ENCODE results near the gene PSMB11.

DNA sequence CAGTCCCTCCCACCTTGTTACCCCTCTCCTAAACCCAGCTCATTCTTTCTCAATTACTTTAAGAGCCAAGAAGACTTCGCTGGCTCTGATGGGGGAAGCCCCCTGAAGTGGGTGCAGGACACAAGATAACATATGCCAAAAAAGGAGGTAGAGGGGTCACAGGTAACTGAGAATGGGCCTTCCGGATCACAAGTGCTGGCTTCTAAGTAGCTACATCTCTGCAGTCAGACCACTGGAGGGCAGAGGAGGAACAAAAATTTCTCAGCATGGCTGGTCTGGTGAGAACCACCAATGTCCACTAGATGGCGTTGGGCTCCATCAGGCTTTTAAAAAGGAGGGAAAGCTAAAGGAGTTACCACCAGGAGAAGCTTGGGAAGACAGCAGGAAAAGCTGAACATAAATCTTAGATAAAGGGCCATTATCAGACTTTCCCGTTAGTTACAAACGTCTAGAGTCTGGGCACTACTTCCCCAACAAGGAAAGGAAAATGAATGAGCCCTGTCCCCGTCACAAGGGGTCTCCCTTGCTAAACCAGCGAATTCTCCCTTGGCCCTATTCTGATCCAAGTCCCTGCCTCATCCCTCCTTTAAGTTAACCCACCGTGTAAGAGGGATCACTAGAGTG is 26.9 kb downstream of the PSMB11 start:
- TF ChIP-seq, protein P1, sequence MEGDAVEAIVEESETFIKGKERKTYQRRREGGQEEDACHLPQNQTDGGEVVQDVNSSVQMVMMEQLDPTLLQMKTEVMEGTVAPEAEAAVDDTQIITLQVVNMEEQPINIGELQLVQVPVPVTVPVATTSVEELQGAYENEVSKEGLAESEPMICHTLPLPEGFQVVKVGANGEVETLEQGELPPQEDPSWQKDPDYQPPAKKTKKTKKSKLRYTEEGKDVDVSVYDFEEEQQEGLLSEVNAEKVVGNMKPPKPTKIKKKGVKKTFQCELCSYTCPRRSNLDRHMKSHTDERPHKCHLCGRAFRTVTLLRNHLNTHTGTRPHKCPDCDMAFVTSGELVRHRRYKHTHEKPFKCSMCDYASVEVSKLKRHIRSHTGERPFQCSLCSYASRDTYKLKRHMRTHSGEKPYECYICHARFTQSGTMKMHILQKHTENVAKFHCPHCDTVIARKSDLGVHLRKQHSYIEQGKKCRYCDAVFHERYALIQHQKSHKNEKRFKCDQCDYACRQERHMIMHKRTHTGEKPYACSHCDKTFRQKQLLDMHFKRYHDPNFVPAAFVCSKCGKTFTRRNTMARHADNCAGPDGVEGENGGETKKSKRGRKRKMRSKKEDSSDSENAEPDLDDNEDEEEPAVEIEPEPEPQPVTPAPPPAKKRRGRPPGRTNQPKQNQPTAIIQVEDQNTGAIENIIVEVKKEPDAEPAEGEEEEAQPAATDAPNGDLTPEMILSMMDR (conservative IDR thresholded peaks at IDR 0.05 in 1 of 2, IDR thresholded peaks at IDR 0.05 in 1 of 2; ENCODE audit: extremely low read depth in 1 of 2, insufficient read depth in 1 of 2, low read depth in 1 of 2, low read length in 2 of 2): peak; percentile 100
- TF ChIP-seq EZH2 (IDR thresholded peaks at IDR 0.05; ENCODE audit: borderline replicate concordance, low read length): no peak
